ENCODE data around the gene SLC25A44.

Gene SLC25A44

GRCh38 chr1:156233426-156234127 lies 39.7 kb downstream of the SLC25A44 start:
- DNase-seq (ENCODE audit: extremely low read depth in 1 of 2, low read depth in 1 of 2) = no peak

GRCh38 chr1:156236164-156236563 lies 42.3 kb downstream of the SLC25A44 start:
- DNase-seq (ENCODE audit: extremely low read depth in 1 of 2, low read depth in 1 of 2) = no peak

GRCh38 chr1:156238248-156238647 lies 44.3 kb downstream of the SLC25A44 start:
- no peak for DNase-seq (ENCODE audit: extremely low read depth in 1 of 2, low read depth in 1 of 2)

- no peak for DNase-seq (ENCODE audit: extremely low read depth in 1 of 2, low read depth in 1 of 2)
Measured at GRCh38 chr1:156241311-156241811, 47.5 kb downstream of the SLC25A44 start.

GRCh38 chr1:156241926-156242325 lies 48.0 kb downstream of the SLC25A44 start, which contains the start of gene BGLAP:
TSS of gene BGLAP (plus strand) at chr1:156242184. CDS start at chr1:156242232, 48 bp downstream.
- no peak for DNase-seq (ENCODE audit: extremely low read depth in 1 of 2, low read depth in 1 of 2)

GRCh38 chr1:156242738-156243137 lies 48.8 kb downstream of the SLC25A44 start:
- DNase-seq (ENCODE audit: extremely low read depth in 1 of 2, low read depth in 1 of 2) = no peak

- DNase-seq (ENCODE audit: extremely low read depth in 1 of 2, low read depth in 1 of 2) = no peak
Measured at GRCh38 chr1:156244126-156244525, 50.2 kb downstream of the SLC25A44 start.

GRCh38 chr1:156244712-156245111 lies 50.8 kb downstream of the SLC25A44 start:
- no peak for DNase-seq (ENCODE audit: extremely low read depth in 1 of 2, low read depth in 1 of 2)

- no peak for DNase-seq (ENCODE audit: extremely low read depth in 1 of 2, low read depth in 1 of 2)
Measured at GRCh38 chr1:156245451-156246232, 51.7 kb downstream of the SLC25A44 start.

GRCh38 chr1:156246241-156246780 lies 52.4 kb downstream of the SLC25A44 start:
- no peak for DNase-seq (ENCODE audit: extremely low read depth in 1 of 2, low read depth in 1 of 2)

GRCh38 chr1:156246781-156247459 lies 53.0 kb downstream of the SLC25A44 start:
- no peak for DNase-seq (ENCODE audit: extremely low read depth in 1 of 2, low read depth in 1 of 2)

- no peak for DNase-seq (ENCODE audit: extremely low read depth in 1 of 2, low read depth in 1 of 2)
Measured at GRCh38 chr1:156247460-156248322, 53.8 kb downstream of the SLC25A44 start, which contains the start of gene PAQR6. TSS of gene PAQR6 (minus strand) at chr1:156248056. CDS start at chr1:156246731, 1,325 bp downstream.

- no peak for DNase-seq (ENCODE audit: extremely low read depth in 1 of 2, low read depth in 1 of 2)
Measured at GRCh38 chr1:156248323-156248683, 54.4 kb downstream of the SLC25A44 start.

- no peak for DNase-seq (ENCODE audit: extremely low read depth in 1 of 2, low read depth in 1 of 2)
Measured at GRCh38 chr1:156249593-156249992, 55.7 kb downstream of the SLC25A44 start.

GRCh38 chr1:156251527-156251926 lies 57.6 kb downstream of the SLC25A44 start:
- DNase-seq (ENCODE audit: extremely low read depth in 1 of 2, low read depth in 1 of 2) = no peak

- no peak for DNase-seq (ENCODE audit: extremely low read depth in 1 of 2, low read depth in 1 of 2)
Measured at GRCh38 chr1:156253634-156254033, 59.7 kb downstream of the SLC25A44 start.

GRCh38 chr1:156257711-156258110 lies 63.8 kb downstream of the SLC25A44 start:
- no peak for DNase-seq (ENCODE audit: extremely low read depth in 1 of 2, low read depth in 1 of 2)

- no peak for DNase-seq (ENCODE audit: extremely low read depth in 1 of 2, low read depth in 1 of 2)
Measured at GRCh38 chr1:156258859-156259258, 65.0 kb downstream of the SLC25A44 start.

GRCh38 chr1:156259805-156260204 lies 65.9 kb downstream of the SLC25A44 start:
- DNase-seq (ENCODE audit: extremely low read depth in 1 of 2, low read depth in 1 of 2) = no peak

- no peak for DNase-seq (ENCODE audit: extremely low read depth in 1 of 2, low read depth in 1 of 2)
Measured at GRCh38 chr1:156260896-156261295, 67.0 kb downstream of the SLC25A44 start.
